ENCODE measurements around the gene TFCP2L1. TPM values are rescaled to one million over a fixed set of nuclear protein-coding genes. Genes with fewer than 3 reads are reported as not detected.

TFCP2L1 gene
- total RNA-seq, 2 donors from 2014 or later, result 11.5 to 25.7 TPM

GRCh38 chr2:121185571-121186074 lies 99.4 kb downstream of the TFCP2L1 start:
- no peaks in the 10 kb centered on the region for H3K27me3 ChIP-seq (replicated peaks; ENCODE audit: insufficient read depth)
- H3K36me3 ChIP-seq, result no peaks in the 10 kb centered on the region
- WGBS, result 75% methylated on average over 5 of the region's 5 CpGs
- intact Hi-C loops (cut with DNase I), result no loop called here
- peak overlapping the region in 1 of 2 donors; percentile 16 for H3K27ac ChIP-seq
- peak; percentile 45 for DNase-seq (ENCODE audit: low spot score)
- H3K4me1 ChIP-seq (replicated peaks), result peaks cover 3% of the 10 kb centered on the region
- no peaks in the 10 kb centered on the region for H3K9me3 ChIP-seq
- no peak overlapping the region for H3K4me3 ChIP-seq
- no peak for TF ChIP-seq CTCF (IDR thresholded peaks at IDR 0.05)
- peak; percentile 21 for TF ChIP-seq POLR2AphosphoS5 (IDR thresholded peaks at IDR 0.05)
- TF ChIP-seq POLR2A (IDR thresholded peaks at IDR 0.05), result no peak

GRCh38 chr2:121185111-121185510 lies 99.9 kb downstream of the TFCP2L1 start:
- intact Hi-C loops (cut with DNase I), result no loop called here
- DNase-seq (ENCODE audit: low spot score), result no peak
- no peak for TF ChIP-seq POLR2AphosphoS5 (IDR thresholded peaks at IDR 0.05)
- TF ChIP-seq CTCF (IDR thresholded peaks at IDR 0.05), result no peak
- no peak for TF ChIP-seq POLR2A (IDR thresholded peaks at IDR 0.05)
- H3K4me1 ChIP-seq (replicated peaks), result peaks cover 3% of the 10 kb centered on the region
- no peaks in the 10 kb centered on the region for H3K36me3 ChIP-seq
- H3K27me3 ChIP-seq (replicated peaks; ENCODE audit: insufficient read depth), result no peaks in the 10 kb centered on the region
- no peak overlapping the region for H3K4me3 ChIP-seq
- peak overlapping the region in 1 of 2 donors; percentile 16 for H3K27ac ChIP-seq
- WGBS, result 93% methylated on average over 10 of the region's 10 CpGs
- H3K9me3 ChIP-seq, result no peaks in the 10 kb centered on the region

- Histone ChIP-seq H3K27ac (no peak overlapping the region), H3K4me3 (no peak overlapping the region), H3K36me3 (no peaks in the 10 kb centered on the region), H3K4me1 (replicated peaks) (peaks cover 3% of the 10 kb centered on the region), H3K9me3 (no peaks in the 10 kb centered on the region), H3K27me3 (replicated peaks; ENCODE audit: insufficient read depth) (no peaks in the 10 kb centered on the region)
- no peak for TF ChIP-seq CTCF (IDR thresholded peaks at IDR 0.05)
- intact Hi-C loops (cut with DNase I), result no loop called here
- 79% methylated on average over 7 of the region's 7 CpGs for WGBS
- DNase-seq (ENCODE audit: low spot score), result no peak
Observed at GRCh38 chr2:121184248-121184862, 100.6 kb downstream of the TFCP2L1 start.

- Histone ChIP-seq H3K4me1 (replicated peaks) (peaks cover 3% of the 10 kb centered on the region), H3K36me3 (no peaks in the 10 kb centered on the region), H3K9me3 (no peaks in the 10 kb centered on the region), H3K4me3 (no peak overlapping the region), H3K27me3 (replicated peaks; ENCODE audit: insufficient read depth) (no peaks in the 10 kb centered on the region), H3K27ac (no peak overlapping the region)
- DNase-seq (ENCODE audit: low spot score), result no peak
- intact Hi-C loops (cut with DNase I), result no loop called here
- no peak for TF ChIP-seq CTCF (IDR thresholded peaks at IDR 0.05)
- TF ChIP-seq POLR2AphosphoS5 (IDR thresholded peaks at IDR 0.05), result no peak
- no peak for TF ChIP-seq POLR2A (IDR thresholded peaks at IDR 0.05)
- 65% methylated on average over 4 of the region's 4 CpGs for WGBS
Observed at GRCh38 chr2:121182520-121182919, 102.5 kb downstream of the TFCP2L1 start.

- Histone ChIP-seq H3K36me3 (no peaks in the 10 kb centered on the region), H3K27ac (no peak overlapping the region), H3K4me1 (replicated peaks) (no peaks in the 10 kb centered on the region), H3K27me3 (replicated peaks; ENCODE audit: insufficient read depth) (no peaks in the 10 kb centered on the region), H3K9me3 (no peaks in the 10 kb centered on the region), H3K4me3 (no peak overlapping the region)
- intact Hi-C loops (cut with DNase I), result no loop called here
- WGBS, result 94% methylated on average over 10 of the region's 10 CpGs
- no peak for TF ChIP-seq POLR2AphosphoS5 (IDR thresholded peaks at IDR 0.05)
- TF ChIP-seq CTCF (IDR thresholded peaks at IDR 0.05), result no peak
- TF ChIP-seq POLR2A (IDR thresholded peaks at IDR 0.05), result no peak
- no peak for DNase-seq (ENCODE audit: low spot score)
Observed at GRCh38 chr2:121179467-121179866, 105.5 kb downstream of the TFCP2L1 start.
